Stomach (tissue), 9 donors: ENCODE measurements around the gene NUDT5. TPM values are rescaled to one million over a fixed set of nuclear protein-coding genes. Genes with fewer than 3 reads are reported as not detected.

ENCODE experiments used
- DNase-seq, 2 donors: peaks; one replicate each; pipeline versions ENCODE4 v3.0.0 to v3.0.0-alpha.2; 2013 to 2019
- H3K27ac ChIP-seq, 5 donors: fragments of 200-600 bp in 4 of 5; sonication (generic) in 4 of 5; one replicate each; pipeline ENCODE4 v1.5.1; 2013 to 2019; ENCODE audit warnings: mild to moderate bottlenecking in 1 of 5, moderate library complexity in 1 of 5
- H3K27me3 ChIP-seq, 3 donors: fragments of 200-600 bp; sonication (generic); one replicate each; pipeline ENCODE4 v1.5.1; 2017 to 2019; ENCODE audit warnings: mixed run types in 1 of 3
- H3K36me3 ChIP-seq, 4 donors: fragments of 200-600 bp; sonication (generic); 1 replicate in 3 of 4; 2 replicates in 1 of 4; pipeline ENCODE4 v1.5.1; 2016 to 2019
- H3K4me1 ChIP-seq, 4 donors: fragments of 200-600 bp; sonication (generic); one replicate each; pipeline ENCODE4 v1.5.1; 2016 to 2019
- H3K4me3 ChIP-seq, 4 donors: fragments of 200-600 bp; sonication (generic) in 3 of 4; one replicate each; pipeline ENCODE4 v1.5.1; 2016 to 2019; ENCODE audit warnings: mild to moderate bottlenecking in 1 of 4
- H3K9me3 ChIP-seq, 4 donors: fragments of 200-600 bp; sonication (generic); one replicate each; pipeline ENCODE4 v1.5.1; 2016 to 2019
- CTCF ChIP-seq, 7 experiments: fragments of 450-650 bp in 4 of 7; fragments of 200-600 bp in 3 of 7; sonication (generic) in 3 of 7; IDR thresholded peaks; one replicate each; pipeline ENCODE4 v1.5.1; 2016 to 2019; ENCODE audit warnings: antibody characterized with exemption in 7 of 7, control low read depth in 2 of 7, mild to moderate bottlenecking in 1 of 7
- EP300 ChIP-seq: sonication (generic); formaldehyde crosslinking; IDR thresholded peaks from one replicate; pipeline ENCODE4 v1.6.1; 2017; ENCODE audit warnings: antibody characterized with exemption
- POLR2A ChIP-seq, 4 donors: fragments of 450-650 bp; IDR thresholded peaks; one replicate each; pipeline ENCODE4 v1.6.1; 2016; ENCODE audit warnings: antibody characterized with exemption in 4 of 4, control low read depth in 2 of 4, mild to moderate bottlenecking in 1 of 4, moderate library complexity in 1 of 4
- POLR2AphosphoS5 ChIP-seq, 3 donors: sonication (generic); formaldehyde crosslinking; IDR thresholded peaks; one replicate each; pipeline ENCODE4 v1.6.1; 2016; ENCODE audit warnings: antibody characterized with exemption in 3 of 3
- WGBS, 5 donors: extraction: QIAGEN DNeasy Blood & Tissue Kit in 3 of 5; methylation state at CpG; one replicate each; pipeline versions ENCODE4 v1.1.5 to v1.1.7; 2013 to 2018; 5-methylcytosine and 5-hydroxymethylcytosine counted together
- intact Hi-C: fragments of 100-400 bp; cut with DNase I; formaldehyde crosslinking; loops from one replicate; pipeline ENCODE4 v1.15.1; 2023; ENCODE audit warnings: low total_unique reads
- polyA plus RNA-seq, 3 donors: library from polyadenylated mRNA; stranded (reverse); fragments of 200-250 nt; gene quantifications; one replicate each; pipeline ENCODE4 v1.2.3, GENCODE V29; 2013
- small RNA-seq, 4 donors: library from RNA; depleted of rRNA; stranded (forward); fragments of <200 nt; gene quantifications; one replicate each; pipeline ENCODE3, GENCODE V24; 2016
- total RNA-seq, 5 donors: library from RNA; depleted of rRNA; stranded (reverse); fragments of >200 nt; gene quantifications; one replicate each; pipeline versions ENCODE4 v1.1.0 to v1.2.3, GENCODE V29; 2014 to 2016
- donor health status: healthy with polysubstance abuse.
- donor health status: Bipolar disorder and iron deficiency.
- donor health status: healthy.

NUDT5 gene
- total and polyA plus RNA-seq, 8 donors: 21.4 to 49.4 (median 38.7) TPM

GRCh38 chr10:12130237-12130872 is 65.3 kb downstream of the NUDT5 start:
- Histone ChIP-seq H3K9me3 (no peaks in the 10 kb centered on the region), H3K4me3 (peak overlapping the region; percentile 95 to 99 (median 99)), H3K27ac (peak overlapping the region in 4 of 5 donors; percentile 90 to 96 (median 94)), H3K36me3 (peaks cover 3 to 24% (median 15%) of the 10 kb centered on the region in 4 donors), H3K4me1 (peaks cover 0 to 27% (median 11%) of the 10 kb centered on the region in 4 donors), H3K27me3 (no peaks in the 10 kb centered on the region)
- intact Hi-C loops: no loop called here
- DNase-seq: peak in 1 of 2 donors; percentile 79
- TF ChIP-seq EP300 (no peak), CTCF (IDR thresholded peaks at IDR 0.05) (peak in 3 of 7 experiments; percentile 6 to 29 (median 17))
- WGBS, 5 donors: 25 to 33% (median 29%) methylated on average over 11 of the region's 11 CpGs

- H3K27ac ChIP-seq: peak within 1 kb of the TSS; percentile 90 to 98 (median 94)
- WGBS, 5 donors: 0 to 1% (median 0%) methylated on average over 62 to 108 of the region's 108 CpGs
- H3K36me3 ChIP-seq: peaks cover under 1 to 19% (median 8%) of the 10 kb centered on the region in 4 donors
- H3K4me1 ChIP-seq: peaks cover 0 to 27% (median 11%) of the 10 kb centered on the region in 4 donors
- TF ChIP-seq CTCF (IDR thresholded peaks at IDR 0.05) (no peak), POLR2AphosphoS5 (IDR thresholded peaks at IDR 0.05) (peak; percentile 22 to 82 (median 68)), POLR2A (IDR thresholded peaks at IDR 0.05) (peak in 1 of 4 donors; percentile 32)
- H3K4me3 ChIP-seq: peak within 1 kb of the TSS; percentile 95 to 99 (median 99)
- intact Hi-C loops: no loop called here
- DNase-seq: peak; percentile 98
- no peaks in the 10 kb centered on the region for H3K27me3 ChIP-seq
- no peaks in the 10 kb centered on the region for H3K9me3 ChIP-seq
Measured at GRCh38 chr10:12129222-12130111, 66.2 kb downstream of the NUDT5 start, which contains the start of gene SEC61A2. Gene SEC61A2 (plus strand): TSS chr10:12129677. CDS start chr10:12129788, 111 bp downstream.

GRCh38 chr10:12121673-12122072 is 74.0 kb downstream of the NUDT5 start:
- no peaks in the 10 kb centered on the region for H3K4me1 ChIP-seq
- no peaks in the 10 kb centered on the region for H3K9me3 ChIP-seq
- no peak for TF ChIP-seq CTCF (IDR thresholded peaks at IDR 0.05)
- no peak for TF ChIP-seq POLR2A (IDR thresholded peaks at IDR 0.05)
- TF ChIP-seq POLR2AphosphoS5 (IDR thresholded peaks at IDR 0.05): no peak
- no peak for TF ChIP-seq EP300
- 81 to 89% (median 84%) methylated on average over 4 of the region's 4 CpGs for WGBS, 5 donors
- no peak overlapping the region for H3K27ac ChIP-seq
- H3K27me3 ChIP-seq: no peaks in the 10 kb centered on the region
- intact Hi-C loops: no loop called here
- no peak overlapping the region for H3K4me3 ChIP-seq
- no peak for DNase-seq
- peaks cover 19 to 71% (median 62%) of the 10 kb centered on the region in 4 donors for H3K36me3 ChIP-seq

Small RNAs within 50 kb of the gene (small RNA-seq; reads per million reads assigned to genes)
- gene MIR548AK (0 reads per million in 4 donors), gene RNU6-88P (0 reads per million in 4 donors)

Other genes starting within 250 kb of the NUDT5 start
- gene UPF2, start 153.1 kb downstream of the NUDT5 start, total RNA-seq: 10 to 100 TPM; 14.5 to 23.5 (median 17.5) TPM
- gene UPF2, start 153.1 kb downstream of the NUDT5 start, polyA plus RNA-seq: 10 to 100 TPM in 1 of 3 donors, 1 to 10 TPM in 2; 8.7 to 48.6 (median 9.5) TPM
- 10 to 100 TPM in 3 of 5 donors, 1 to 10 TPM in 2; 6.4 to 98.2 (median 19.0) TPM for gene DHTKD1, start 126.9 kb downstream of the NUDT5 start, total RNA-seq
- gene DHTKD1, start 126.9 kb downstream of the NUDT5 start, polyA plus RNA-seq: 1 to 10 TPM; 7.1 to 9.8 (median 7.7) TPM
- gene SEC61A2, start 66.2 kb downstream of the NUDT5 start, total RNA-seq: 10 to 100 TPM in 4 of 5 donors, under 1 TPM in 1; 0.58 to 17.4 (median 11.9) TPM
- 1 to 10 TPM; 1.1 to 3.2 (median 2.2) TPM for gene SEC61A2, start 66.2 kb downstream of the NUDT5 start, polyA plus RNA-seq
- 100 to 1,000 TPM in 1 of 5 donors, 10 to 100 TPM in 4; 22.3 to 103 (median 62.4) TPM for gene CDC123, start 297 bp upstream of the NUDT5 start, total RNA-seq
- gene CDC123, start 297 bp upstream of the NUDT5 start, polyA plus RNA-seq: 10 to 100 TPM; 30.3 to 41.7 (median 39.4) TPM
- 10 to 100 TPM in 1 of 5 donors, 1 to 10 TPM in 4; 3.1 to 26.9 (median 7.7) TPM for gene CAMK1D, start 153.7 kb upstream of the NUDT5 start, total RNA-seq
- gene CAMK1D, start 153.7 kb upstream of the NUDT5 start, polyA plus RNA-seq: 1 to 10 TPM; 1.4 to 2.0 (median 1.9) TPM